Astrocyte (in vitro differentiated cells and primary cell): ENCODE data around the gene GDPD1. TPM values are rescaled to one million over a fixed set of nuclear protein-coding genes. Genes with fewer than 3 reads are reported as not detected.

Source experiments
- DNase-seq: peaks from one replicate; pipeline ENCODE4 v3.0.0-alpha.2; 2010; ENCODE audit warnings: low read depth
- FAIRE-seq: peaks from 2 replicates; lab custom pipeline; 2011; peaks lifted over from hg19 to GRCh38; lab: Jason Lieb, UNC
- H2AFZ ChIP-seq: 2 replicates; pipeline ENCODE4 v1.6.0; 2012; ENCODE audit warnings: low read depth, low read length, inconsistent platforms
- H3K27ac ChIP-seq: 2 replicates; pipeline ENCODE4 v1.5.1; 2011; ENCODE audit warnings: low read depth, low read length, inconsistent platforms
- H3K27me3 ChIP-seq: 2 replicates; pipeline ENCODE4 v1.6.0; 2011; ENCODE audit warnings: low read length, inconsistent platforms; ENCODE audit not compliant: insufficient read depth
- H3K36me3 ChIP-seq: 2 replicates; pipeline ENCODE4 v1.5.1; 2011; ENCODE audit warnings: low read length, inconsistent platforms; ENCODE audit not compliant: insufficient read depth
- H3K4me1 ChIP-seq: 2 replicates; pipeline ENCODE4 v1.5.1; 2011; ENCODE audit warnings: low read length, inconsistent platforms; ENCODE audit not compliant: insufficient read depth
- H3K4me2 ChIP-seq: 2 replicates; pipeline ENCODE4 v1.6.0; 2012; ENCODE audit warnings: low read length, inconsistent platforms
- H3K4me3 ChIP-seq: 2 replicates; pipeline ENCODE4 v1.5.1; 2011; ENCODE audit warnings: low read depth, mild to moderate bottlenecking, low read length, inconsistent platforms; ENCODE audit not compliant: insufficient read depth
- H3K79me2 ChIP-seq: 2 replicates; pipeline ENCODE4 v1.6.0; 2012; ENCODE audit warnings: mild to moderate bottlenecking, low read length, inconsistent platforms; ENCODE audit not compliant: insufficient read depth
- H3K9ac ChIP-seq: 2 replicates; pipeline ENCODE4 v1.6.0; 2012; ENCODE audit warnings: mild to moderate bottlenecking, low read length, inconsistent platforms
- H3K9me3 ChIP-seq: 2 replicates; pipeline ENCODE4 v1.5.1; 2012; ENCODE audit warnings: low read depth, mild to moderate bottlenecking, low read length, inconsistent platforms; ENCODE audit not compliant: insufficient read depth
- H4K20me1 ChIP-seq: 2 replicates; pipeline ENCODE4 v1.6.0; 2012; ENCODE audit warnings: low read length, inconsistent platforms; ENCODE audit not compliant: insufficient read depth
- H3K27ac Mint-ChIP-seq: one replicate; pipeline ENCODE4 v1.8.0; 2021; ENCODE audit warnings: mild to moderate bottlenecking, mixed read lengths; ENCODE audit not compliant: unreplicated experiment
- H3K27me3 Mint-ChIP-seq: one replicate; pipeline ENCODE4 v1.8.0; 2021; ENCODE audit warnings: low read depth, mixed read lengths; ENCODE audit not compliant: unreplicated experiment
- H3K36me3 Mint-ChIP-seq: one replicate; pipeline ENCODE4 v1.8.0; 2021; ENCODE audit warnings: low read depth, mixed read lengths; ENCODE audit not compliant: unreplicated experiment
- H3K4me1 Mint-ChIP-seq: one replicate; pipeline ENCODE4 v1.8.0; 2021; ENCODE audit warnings: low read depth, mixed read lengths; ENCODE audit not compliant: unreplicated experiment
- H3K4me3 Mint-ChIP-seq: one replicate; pipeline ENCODE4 v1.8.0; 2021; ENCODE audit warnings: mild to moderate bottlenecking, moderate library complexity, mixed read lengths; ENCODE audit not compliant: unreplicated experiment
- H3K9me3 Mint-ChIP-seq: one replicate; pipeline ENCODE4 v1.8.0; 2021; ENCODE audit warnings: mild to moderate bottlenecking, mixed read lengths; ENCODE audit not compliant: unreplicated experiment
- CTCF ChIP-seq: IDR thresholded peaks from 2 replicates; pipeline ENCODE4 v1.5.1; 2011; ENCODE audit warnings: low read depth, mild to moderate bottlenecking, inconsistent platforms, low read length, moderate library complexity; ENCODE audit not compliant: insufficient read depth
- EZH2 ChIP-seq: IDR thresholded peaks from 2 replicates; pipeline ENCODE4 v1.6.1; 2012; ENCODE audit warnings: mild to moderate bottlenecking, low read length, inconsistent platforms; ENCODE audit not compliant: insufficient read depth
- total RNA-seq: library from RNA; stranded (reverse); gene quantifications from 2 replicates; pipeline ENCODE4 v1.2.1, GENCODE V29; 2021

The GDPD1 gene
- total RNA-seq, 1 donor from 2014 or later: 4.2 TPM

GRCh38 chr17:59186850-59187249 is 33.5 kb upstream of the GDPD1 start:
- FAIRE-seq: no peak
- TF ChIP-seq EZH2 (no peak), CTCF (no peak)
- Histone ChIP-seq H3K79me2 (peaks cover 6% of the 10 kb centered on the region), H3K9ac (no peak overlapping the region), H2AFZ (no peak overlapping the region), H3K4me1 (no peaks in the 10 kb centered on the region), H3K4me2 (no peak overlapping the region), H3K9me3 (no peaks in the 10 kb centered on the region), H3K27ac (no peak overlapping the region), H3K36me3 (peaks cover 6% of the 10 kb centered on the region), H4K20me1 (no peaks in the 10 kb centered on the region), H3K4me3 (no peak overlapping the region), H3K27me3 (no peaks in the 10 kb centered on the region)
- H3K36me3 Mint-ChIP-seq: no peaks in the 10 kb centered on the region
- H3K4me1 Mint-ChIP-seq: no peaks in the 10 kb centered on the region
- no peak for DNase-seq
- no peak overlapping the region for H3K27ac Mint-ChIP-seq
- H3K4me3 Mint-ChIP-seq: no peak overlapping the region
- no peaks in the 10 kb centered on the region for H3K27me3 Mint-ChIP-seq
- H3K9me3 Mint-ChIP-seq: no peaks in the 10 kb centered on the region

- no peak overlapping the region for H3K27ac Mint-ChIP-seq
These were observed 29.5 kb upstream of the GDPD1 start for GRCh38 chr17:59190806-59191205.

More at GRCh38 chr17:59190806-59191205, 29.5 kb upstream of the GDPD1 start:
- Mint-ChIP-seq H3K27me3 (no peaks in the 10 kb centered on the region), H3K36me3 (peaks cover 2% of the 10 kb centered on the region), H3K9me3 (peaks cover 2% of the 10 kb centered on the region), H3K4me1 (peaks cover 2% of the 10 kb centered on the region), H3K4me3 (no peak overlapping the region)
- Histone ChIP-seq H3K79me2 (no peaks in the 10 kb centered on the region), H3K9ac (no peak overlapping the region), H3K9me3 (no peaks in the 10 kb centered on the region), H2AFZ (no peak overlapping the region), H3K27me3 (no peaks in the 10 kb centered on the region), H3K4me2 (no peak overlapping the region), H3K27ac (no peak overlapping the region), H3K4me3 (no peak overlapping the region), H3K36me3 (peaks cover 15% of the 10 kb centered on the region), H3K4me1 (no peaks in the 10 kb centered on the region), H4K20me1 (no peaks in the 10 kb centered on the region)
- DNase-seq: no peak
- TF ChIP-seq CTCF: no peak
- TF ChIP-seq EZH2: no peak
- FAIRE-seq: no peak
